NCI-H1930 (cell line): ENCODE results near the gene CPNE4.
"Not testable (repeated sequence)": the region's sequence is repeated elsewhere in the genome, so short reads cannot be mapped to it uniquely, and the experiment has no call there.

Source experiments
- DNase-seq, 2 experiments: peaks; one replicate each; lab custom pipeline; 2025; lab: John Stamatoyannopoulos, UW

The CPNE4 gene

GRCh38 chr3:132034486-132035464 lies at the start of gene CPNE4:
Gene CPNE4, minus strand, starts transcription at chr3:132035014.
- DNase-seq = peak; percentile 79 to 90

GRCh38 chr3:132083583-132084279 lies 48.9 kb upstream of the CPNE4 start:
- no peak for DNase-seq

- DNase-seq = no peak
Observed at GRCh38 chr3:132083159-132083558, 48.3 kb upstream of the CPNE4 start.

GRCh38 chr3:132079147-132079546 lies 44.3 kb upstream of the CPNE4 start:
- DNase-seq = no peak

DNA sequence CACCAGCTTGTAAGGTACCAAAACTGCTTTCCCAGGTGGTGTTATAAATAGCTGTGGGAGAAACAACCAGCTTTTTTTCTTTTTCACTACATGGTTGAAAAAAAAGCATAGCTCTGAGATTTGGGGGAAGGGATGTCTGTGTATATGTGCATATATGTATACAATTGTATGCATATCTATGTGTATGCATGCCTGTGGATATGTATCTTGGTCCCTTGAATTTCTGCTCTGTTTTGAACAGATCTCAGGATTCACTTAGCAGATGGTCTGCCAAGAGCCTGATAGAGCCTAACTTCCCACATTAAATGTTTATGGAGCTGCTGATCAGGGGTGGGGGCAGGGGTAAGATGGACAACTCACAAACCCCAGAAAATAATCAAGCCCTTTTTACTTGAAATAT lies 39.0 kb upstream of the CPNE4 start:
- no peak for DNase-seq

- no peak for DNase-seq
Observed at GRCh38 chr3:132071043-132071442, 36.2 kb upstream of the CPNE4 start.

GRCh38 chr3:132064114-132064513 lies 29.3 kb upstream of the CPNE4 start:
- no peak for DNase-seq

- no peak for DNase-seq
Observed at GRCh38 chr3:132062535-132062934, 27.7 kb upstream of the CPNE4 start.

- no peak for DNase-seq
Observed at GRCh38 chr3:132055872-132056271, 21.1 kb upstream of the CPNE4 start.

DNA sequence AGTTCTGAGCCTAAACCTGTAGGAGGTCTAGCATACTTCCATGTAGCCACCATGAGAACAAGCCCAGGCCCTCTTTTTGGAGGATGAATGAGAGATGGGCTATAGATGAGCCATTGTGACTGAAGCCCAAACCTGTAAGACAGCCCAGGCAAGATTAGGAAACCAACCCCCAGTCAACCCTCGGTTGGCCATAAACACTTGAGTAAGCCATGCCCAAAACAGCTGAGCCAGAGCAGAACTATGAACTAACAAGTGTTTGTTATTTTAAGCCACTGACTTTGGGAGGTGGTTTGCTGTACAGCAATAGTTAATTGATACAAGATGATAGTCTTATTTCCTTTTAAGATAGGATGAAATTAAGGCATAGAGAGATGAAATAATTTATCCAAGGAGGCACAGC lies 12.4 kb upstream of the CPNE4 start:
- DNase-seq = no peak

DNA sequence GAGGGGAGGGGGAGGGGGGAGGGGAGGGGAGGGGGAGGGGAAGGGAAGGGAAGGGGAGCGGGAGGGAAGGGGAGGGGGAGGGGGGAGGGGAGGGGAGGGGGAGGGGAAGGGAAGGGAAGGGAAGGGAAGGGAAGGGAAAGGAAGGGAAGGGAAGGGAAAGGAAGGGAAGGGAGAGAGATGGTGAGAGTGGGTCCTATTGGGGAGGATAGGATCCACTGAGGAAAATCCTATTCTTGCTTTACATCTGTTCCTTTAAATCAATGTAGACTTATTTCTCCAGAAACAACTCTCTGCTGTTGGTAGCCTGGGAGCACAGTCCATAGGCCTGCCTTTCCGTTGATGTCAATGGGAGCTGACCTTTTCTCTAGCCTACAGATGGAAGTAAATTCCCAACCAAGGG lies 10.1 kb upstream of the CPNE4 start:
- DNase-seq = not testable (repeated sequence)

DNA sequence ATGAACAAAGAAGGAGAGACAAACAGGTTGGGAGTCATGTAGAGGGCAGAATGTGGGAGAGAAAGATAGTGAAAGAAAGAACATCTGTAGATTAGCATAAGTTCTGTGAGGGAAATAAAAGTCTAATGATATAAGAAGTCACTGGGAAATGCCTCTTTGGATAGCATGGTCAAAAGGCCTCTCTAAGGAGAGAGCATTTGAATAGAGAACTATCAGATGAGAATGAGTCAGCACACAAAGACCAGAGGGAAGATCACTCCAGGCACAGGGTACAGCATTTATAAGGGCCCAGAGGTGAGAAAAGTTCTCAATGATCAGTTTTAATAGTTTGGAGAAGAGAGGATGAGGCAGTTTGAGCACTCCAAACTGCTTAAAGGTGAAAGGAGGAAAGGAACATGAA lies 7.9 kb upstream of the CPNE4 start:
- DNase-seq = no peak

DNA sequence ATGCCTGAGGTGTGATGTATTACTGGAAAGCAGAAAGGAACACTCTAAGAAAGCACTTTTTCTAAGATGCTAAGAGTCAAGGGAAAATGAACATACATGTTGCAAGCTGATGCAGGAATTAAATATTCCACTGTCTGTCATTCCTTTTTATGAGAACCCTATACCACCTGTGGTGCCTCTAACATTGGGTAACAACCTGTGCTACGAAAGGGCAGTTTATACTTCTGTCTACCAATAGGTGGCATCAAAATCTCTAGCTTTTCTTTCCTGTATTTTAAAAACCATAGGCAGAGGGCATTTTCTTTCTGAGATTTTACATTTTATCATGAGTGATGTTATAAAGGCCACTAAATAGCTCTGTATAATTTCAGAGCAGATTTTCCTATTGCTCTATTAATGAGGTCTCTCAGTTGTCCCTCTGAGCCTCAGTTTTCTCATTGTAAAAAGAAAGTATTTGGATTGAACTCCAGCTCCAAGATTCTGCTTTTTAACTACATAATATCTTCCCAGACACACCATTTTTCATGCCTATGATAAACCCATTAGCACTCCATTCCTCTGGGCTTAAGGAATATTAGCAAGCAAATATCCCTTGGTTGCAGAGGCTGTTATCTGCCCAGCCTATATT lies 3.5 kb upstream of the CPNE4 start:
- DNase-seq = no peak

- DNase-seq = no peak
Observed at GRCh38 chr3:132037581-132037980, 2.8 kb upstream of the CPNE4 start.

GRCh38 chr3:132037056-132037455 lies 2.2 kb upstream of the CPNE4 start:
- DNase-seq = no peak

DNA sequence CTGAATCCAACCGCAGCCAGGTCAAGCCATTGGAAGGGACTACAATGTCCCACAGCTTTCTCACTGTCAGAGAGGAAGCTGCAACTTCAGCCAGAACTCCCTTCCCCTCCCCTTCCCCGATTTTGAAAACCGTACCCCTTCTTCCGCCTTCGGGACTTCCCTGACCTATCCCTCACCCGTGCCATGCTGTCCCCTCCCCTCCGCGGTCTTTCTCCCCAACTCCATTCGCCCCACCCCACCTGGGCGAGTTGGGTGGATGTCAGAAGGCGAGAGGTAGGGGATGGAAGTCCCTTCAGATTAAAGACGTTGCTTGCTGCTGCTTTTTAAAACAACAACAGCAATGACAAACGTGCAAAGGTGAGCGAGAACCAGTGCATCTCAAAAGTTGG lies 723 bp downstream of the CPNE4 start:
- no peak for DNase-seq

DNA sequence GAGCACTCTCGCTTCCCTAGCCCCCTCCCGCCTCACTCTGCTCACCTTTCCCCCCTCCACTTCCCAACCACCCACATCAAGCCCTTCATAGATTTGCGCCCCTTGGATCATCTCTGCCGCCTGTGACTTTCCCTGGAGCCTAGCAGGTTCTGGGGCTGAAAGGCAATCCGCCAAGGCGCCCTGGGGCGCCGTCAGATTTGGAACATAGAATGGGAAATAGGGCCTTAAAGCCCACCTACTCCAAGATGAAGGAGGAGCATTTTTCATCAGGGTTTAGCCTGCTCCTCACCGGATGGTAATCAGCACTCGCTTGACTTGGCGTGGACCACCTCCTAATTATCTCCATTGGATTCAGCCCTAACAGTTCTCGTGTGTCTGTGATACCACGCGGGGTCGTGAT lies 1.3 kb downstream of the CPNE4 start:
- no peak for DNase-seq

- no peak for DNase-seq
Observed at GRCh38 chr3:132032959-132033358, 1.9 kb downstream of the CPNE4 start.

- peak; percentile 72 for DNase-seq
Observed at GRCh38 chr3:132029182-132029902, 5.5 kb downstream of the CPNE4 start.

DNA sequence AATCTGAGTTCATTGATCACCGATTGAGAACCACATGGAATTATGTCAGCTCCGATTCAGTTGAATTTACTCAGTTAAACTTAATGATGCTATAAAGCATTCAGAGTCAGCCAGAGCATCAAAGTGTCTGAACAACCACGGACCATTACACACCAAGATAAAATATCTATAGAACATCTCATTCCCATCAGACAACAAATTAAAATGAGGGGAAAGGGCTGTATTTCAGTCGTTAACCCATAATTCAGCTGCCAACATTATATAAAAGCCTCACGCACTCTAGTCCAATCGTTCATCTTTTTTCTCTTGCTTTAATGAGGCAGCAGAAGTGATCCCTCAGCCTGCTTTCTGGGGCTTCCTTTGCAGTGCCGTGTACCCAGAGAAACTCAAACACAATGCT lies 11.9 kb downstream of the CPNE4 start:
- no peak for DNase-seq

DNA sequence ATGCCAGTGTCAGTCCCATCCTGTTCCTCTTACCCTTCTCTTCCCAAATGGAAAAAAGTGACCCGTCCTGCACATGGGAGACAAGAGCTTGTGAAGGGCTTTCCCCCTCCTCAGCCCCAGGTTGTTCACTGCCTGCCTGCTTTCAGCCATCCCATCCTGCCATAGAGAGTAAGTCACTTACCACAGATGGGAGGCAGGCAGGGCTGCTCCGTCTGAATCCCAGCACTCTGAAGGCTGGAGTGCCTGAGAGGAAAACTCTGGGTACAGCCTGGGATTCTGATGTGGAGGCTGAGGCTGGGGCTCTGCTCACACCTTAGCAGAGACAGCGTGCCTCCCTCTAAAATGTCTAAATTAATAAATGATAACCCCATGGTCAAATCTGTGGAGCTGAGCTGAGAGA lies 14.8 kb downstream of the CPNE4 start:
- no peak for DNase-seq

- DNase-seq = no peak
Observed at GRCh38 chr3:132017137-132017536, 17.7 kb downstream of the CPNE4 start.
